NB4 (cell line): ENCODE data around the gene SLFN11.

Experiments
- CTCF ChIP-seq: IDR thresholded peaks from one replicate; pipeline ENCODE4 v1.5.1; 2012; ENCODE audit warnings: low read depth, low read length
- MAX ChIP-seq: IDR thresholded peaks from 2 replicates; pipeline ENCODE4 v1.6.1; 2011; ENCODE audit warnings: low read depth, low read length
- POLR2A ChIP-seq: IDR thresholded peaks from 2 replicates; pipeline ENCODE4 v1.6.1; 2011; ENCODE audit warnings: mild to moderate bottlenecking; ENCODE audit not compliant: insufficient read length; ENCODE audit errors: extremely low read depth

- TF ChIP-seq CTCF (no peak), POLR2A (no peak), MAX (no peak)
These were observed 61.1 kb downstream of the SLFN11 start for GRCh38 chr17:35312346-35312745.
